H9 (cell line): ENCODE data around the gene GRIK3. TPM values are rescaled to one million over a fixed set of nuclear protein-coding genes. Genes with fewer than 3 reads are reported as not detected.
A peak's percentile ranks its signal among the peaks of the same experiment; 100 is the strongest.

Experiments
- DNase-seq: peaks from one replicate; pipeline ENCODE4 v3.0.0-alpha.2; 2017
- H2AFZ ChIP-seq: one replicate; pipeline ENCODE4 v1.6.1; 2013; ENCODE audit warnings: mild to moderate bottlenecking, low read length, control low read depth, moderate library complexity
- H2AK5ac ChIP-seq: 2 replicates; pipeline ENCODE4 v1.6.1; 2013; ENCODE audit warnings: low read length, control low read depth, mixed read lengths; ENCODE audit not compliant: insufficient read length
- H2BK120ac ChIP-seq: one replicate; pipeline ENCODE4 v1.6.1; 2013; ENCODE audit warnings: low read depth, mild to moderate bottlenecking, low read length, control low read depth, inconsistent platforms; ENCODE audit not compliant: poor library complexity, severe bottlenecking
- H2BK12ac ChIP-seq: 2 replicates; pipeline ENCODE4 v1.6.1; 2013; ENCODE audit warnings: low read length, control low read depth, mixed read lengths, low read depth; ENCODE audit not compliant: insufficient read length
- H2BK15ac ChIP-seq: 2 replicates; pipeline ENCODE4 v1.6.1; 2013; ENCODE audit warnings: low read depth, low read length, control low read depth
- H2BK20ac ChIP-seq: one replicate; pipeline ENCODE4 v1.6.1; 2013; ENCODE audit warnings: low read depth, mild to moderate bottlenecking, low read length, control low read depth, inconsistent platforms; ENCODE audit not compliant: poor library complexity, severe bottlenecking
- H2BK5ac ChIP-seq: 2 replicates; pipeline ENCODE4 v1.6.1; 2013; ENCODE audit warnings: low read length, control low read depth, mixed read lengths; ENCODE audit not compliant: insufficient read length
- H3K14ac ChIP-seq: 2 replicates; pipeline ENCODE4 v1.6.1; 2013; ENCODE audit warnings: low read length, control low read depth; ENCODE audit not compliant: insufficient read depth
- H3K18ac ChIP-seq: 2 replicates; pipeline ENCODE4 v1.6.1; 2013; ENCODE audit warnings: low read depth, mild to moderate bottlenecking, mixed read lengths, low read length, control low read depth; ENCODE audit not compliant: insufficient read length
- H3K23ac ChIP-seq: 2 replicates; pipeline ENCODE4 v1.6.1; 2013; ENCODE audit warnings: low read length, control low read depth, mixed read lengths, low read depth; ENCODE audit not compliant: insufficient read length
- H3K23me2 ChIP-seq: 2 replicates; pipeline ENCODE4 v1.6.1; 2013; ENCODE audit warnings: low read depth, mild to moderate bottlenecking, mixed read lengths, low read length, control low read depth; ENCODE audit not compliant: insufficient read length, poor library complexity, severe bottlenecking
- H3K27ac ChIP-seq: 2 replicates; pipeline ENCODE4 v1.5.1; 2013; ENCODE audit warnings: low read length, control low read depth, mixed read lengths, low read depth; ENCODE audit not compliant: insufficient read length
- H3K27me3 ChIP-seq: 2 replicates; pipeline ENCODE4 v1.6.1; 2013; ENCODE audit warnings: low read length, control low read depth, inconsistent platforms; ENCODE audit not compliant: insufficient read depth
- H3K4ac ChIP-seq: 2 replicates; pipeline ENCODE4 v1.6.1; 2013; ENCODE audit warnings: low read depth, mild to moderate bottlenecking, control low read depth, inconsistent platforms, low read length, moderate library complexity
- H3K4me1 ChIP-seq: 2 replicates; pipeline ENCODE4 v1.6.1; 2013; ENCODE audit warnings: low read length, control low read depth, inconsistent platforms; ENCODE audit not compliant: insufficient read depth
- H3K4me2 ChIP-seq: 2 replicates; pipeline ENCODE4 v1.6.1; 2013; ENCODE audit warnings: low read length, control low read depth, mixed read lengths; ENCODE audit not compliant: insufficient read length, insufficient read depth
- H3K56ac ChIP-seq: 2 replicates; pipeline ENCODE4 v1.6.1; 2013; ENCODE audit warnings: low read depth, mild to moderate bottlenecking, mixed read lengths, low read length, control low read depth; ENCODE audit not compliant: insufficient read length
- H3K79me1 ChIP-seq: 2 replicates; pipeline ENCODE4 v1.6.1; 2013; ENCODE audit warnings: low read depth, mild to moderate bottlenecking, moderate library complexity, low read length, control low read depth, inconsistent platforms; ENCODE audit not compliant: insufficient read depth, poor library complexity, severe bottlenecking
- H3K79me2 ChIP-seq: 2 replicates; pipeline ENCODE4 v1.6.1; 2013; ENCODE audit warnings: low read length, control low read depth, inconsistent platforms; ENCODE audit not compliant: insufficient read depth
- H3K9ac ChIP-seq: 2 replicates; pipeline ENCODE4 v1.6.1; 2013; ENCODE audit warnings: low read length, control low read depth, mixed read lengths; ENCODE audit not compliant: insufficient read length; ENCODE audit errors: extremely low read depth
- H3K9me3 ChIP-seq: one replicate; pipeline ENCODE4 v1.6.1; 2013; ENCODE audit warnings: low read depth, low read length, inconsistent platforms; ENCODE audit not compliant: control insufficient read depth
- H3T11ph ChIP-seq: one replicate; pipeline ENCODE4 v1.6.1; 2013; ENCODE audit warnings: mild to moderate bottlenecking, low read length, control low read depth, inconsistent platforms
- H4K20me1 ChIP-seq: one replicate; pipeline ENCODE4 v1.6.1; 2013; ENCODE audit not compliant: control insufficient read depth, insufficient read length, insufficient read depth
- H4K5ac ChIP-seq: 2 replicates; pipeline ENCODE4 v1.6.1; 2013; ENCODE audit warnings: low read depth, mild to moderate bottlenecking, mixed read lengths, low read length, control low read depth; ENCODE audit not compliant: insufficient read length
- H4K8ac ChIP-seq: replicated peaks from 2 replicates; pipeline ENCODE4 v1.6.1; 2013; ENCODE audit warnings: low read length, control low read depth, mixed read lengths, low read depth; ENCODE audit not compliant: insufficient read length
- H4K91ac ChIP-seq: 2 replicates; pipeline ENCODE4 v1.6.1; 2013; ENCODE audit warnings: low read depth, mild to moderate bottlenecking, moderate library complexity, mixed read lengths, low read length, control low read depth; ENCODE audit not compliant: insufficient read length
- H3K27ac Mint-ChIP-seq, 3 experiments: 2 replicates in 2 of 3; 3 replicates in 1 of 3; pipeline ENCODE4 v1.8.0; 2020 to 2021; ENCODE audit warnings: mixed read lengths in 3 of 3, mild to moderate bottlenecking in 1 of 3, moderate library complexity in 1 of 3
- H3K27me3 Mint-ChIP-seq: 2 replicates; pipeline ENCODE4 v1.8.0; 2021; ENCODE audit warnings: low read depth, mild to moderate bottlenecking, moderate library complexity, mixed read lengths
- H3K36me3 Mint-ChIP-seq, 3 experiments: 2 replicates in 2 of 3; 3 replicates in 1 of 3; pipeline ENCODE4 v1.8.0; 2020 to 2021; ENCODE audit warnings: low read depth in 3 of 3, mixed read lengths in 3 of 3; ENCODE audit not compliant: insufficient read depth in 1 of 3
- H3K4me1 Mint-ChIP-seq, 2 experiments: 2 replicates each; pipeline ENCODE4 v1.8.0; 2020; ENCODE audit warnings: mixed read lengths in 2 of 2
- H3K4me3 Mint-ChIP-seq, 2 experiments: 2 replicates in 1 of 2; 3 replicates in 1 of 2; pipeline ENCODE4 v1.8.0; 2020 to 2021; ENCODE audit warnings: mild to moderate bottlenecking in 2 of 2, mixed read lengths in 2 of 2, moderate library complexity in 1 of 2
- H3K9me3 Mint-ChIP-seq, 2 experiments: 2 replicates in 1 of 2; 3 replicates in 1 of 2; pipeline ENCODE4 v1.8.0; 2020; ENCODE audit warnings: mild to moderate bottlenecking in 2 of 2, mixed read lengths in 2 of 2, moderate library complexity in 1 of 2
- CTCF ChIP-seq: fragments of 200-600 bp; sonication (generic); conservative IDR thresholded peaks from 3 replicates; pipeline ENCODE4 v1.8.0; 2021; ENCODE audit warnings: antibody characterized with exemption, mild to moderate bottlenecking
- WGBS: extraction: QIAGEN DNeasy Blood & Tissue Kit; methylation state at CpG from one replicate; pipeline ENCODE4 v1.1.7; 2013; ENCODE audit warnings: missing lambda C conversion rate, low lambda C conversion rate, mixed read lengths; ENCODE audit not compliant: insufficient read length; ENCODE audit errors: extremely low coverage; 5-methylcytosine and 5-hydroxymethylcytosine counted together
- total RNA-seq: library from RNA; stranded (reverse); gene quantifications from 2 replicates; pipeline ENCODE4 v1.2.1, GENCODE V29; 2021

Gene GRIK3
- total RNA-seq, 1 experiment from 2014 or later: 1.7 TPM

GRCh38 chr1:36869054-36869453 is 165.3 kb downstream of the GRIK3 start:
- Histone ChIP-seq H3K27me3 (no peaks in the 10 kb centered on the region), H2BK120ac (no peak overlapping the region), H3K18ac (no peak overlapping the region), H4K91ac (no peak overlapping the region), H3K4ac (no peak overlapping the region), H2BK15ac (no peak overlapping the region), H3K14ac (no peak overlapping the region), H3K9me3 (no peaks in the 10 kb centered on the region), H3K27ac (no peak overlapping the region), H3K4me2 (no peak overlapping the region), H3K79me1 (no peaks in the 10 kb centered on the region), H3K4me1 (no peaks in the 10 kb centered on the region), H4K20me1 (peaks cover 2% of the 10 kb centered on the region), H3K9ac (no peak overlapping the region), H2AK5ac (no peak overlapping the region), H3K23me2 (no peaks in the 10 kb centered on the region), H2AFZ (no peak overlapping the region), H4K8ac (no peak overlapping the region), H2BK12ac (no peak overlapping the region), H3K23ac (no peak overlapping the region), H3K79me2 (no peaks in the 10 kb centered on the region), H4K5ac (no peak overlapping the region), H3K56ac (no peak overlapping the region), H2BK5ac (no peak overlapping the region), H2BK20ac (no peak overlapping the region), H3T11ph (no peak overlapping the region)
- no peaks in the 10 kb centered on the region for H3K9me3 Mint-ChIP-seq
- H3K27ac Mint-ChIP-seq: peak overlapping the region in 1 of 3 experiments; percentile 73; a peak in 1 of 7 replicates
- no peaks in the 10 kb centered on the region; the same call in 1 of the 2 replicates for H3K27me3 Mint-ChIP-seq
- H3K4me3 Mint-ChIP-seq: no peak overlapping the region
- TF ChIP-seq CTCF: no peak
- H3K4me1 Mint-ChIP-seq: peaks cover 5 to 7% of the 10 kb centered on the region in 2 experiments
- DNase-seq: no peak
- no peaks in the 10 kb centered on the region for H3K36me3 Mint-ChIP-seq
- no CpG with 5 or more reads among the region's 6 CpGs for WGBS
